VCaP (cell line): ENCODE results near the gene GPR37L1.
A peak's percentile ranks its signal among the peaks of the same experiment; 100 is the strongest.

ENCODE experiments used
- H3K27ac ChIP-seq: fragments of 450-650 bp; 2 replicates; pipeline ENCODE4 v1.5.1; 2017
- CTCF ChIP-seq: fragments of 450-650 bp; conservative IDR thresholded peaks from 2 replicates; pipeline ENCODE4 v1.5.1; 2017; ENCODE audit warnings: mild to moderate bottlenecking, moderate library complexity

The GPR37L1 gene

GRCh38 chr1:202122639-202123335, at the start of gene GPR37L1:
Gene GPR37L1, plus strand, starts transcription at chr1:202122917. Its CDS starts 47 bp downstream, at chr1:202122964.
- no peak within 1 kb of the TSS for H3K27ac ChIP-seq
- peak; percentile 67 for TF ChIP-seq CTCF

GRCh38 chr1:202073206-202073605, 49.5 kb upstream of the GPR37L1 start:
- H3K27ac ChIP-seq: no peak overlapping the region
- no peak for TF ChIP-seq CTCF

GRCh38 chr1:202074985-202075384, 47.7 kb upstream of the GPR37L1 start:
- H3K27ac ChIP-seq: peak overlapping the region; percentile 71
- no peak for TF ChIP-seq CTCF

- no peak for TF ChIP-seq CTCF
- peak overlapping the region; percentile 71 for H3K27ac ChIP-seq
These were observed 47.3 kb upstream of the GPR37L1 start for GRCh38 chr1:202075389-202075788.

GRCh38 chr1:202076050-202076511, 46.6 kb upstream of the GPR37L1 start:
- no peak for TF ChIP-seq CTCF
- peak overlapping the region; percentile 71 for H3K27ac ChIP-seq

GRCh38 chr1:202078241-202078640, 44.5 kb upstream of the GPR37L1 start:
- H3K27ac ChIP-seq: no peak overlapping the region
- no peak for TF ChIP-seq CTCF

- H3K27ac ChIP-seq: no peak overlapping the region
- TF ChIP-seq CTCF: no peak
These were observed 40.7 kb upstream of the GPR37L1 start for GRCh38 chr1:202081992-202082391.
